Measurements from ENCODE around the gene C16orf74. TPM values are rescaled to one million over a fixed set of nuclear protein-coding genes. Genes with fewer than 3 reads are reported as not detected.

C16orf74 gene
- total RNA-seq, 2 experiments from 2014 or later: 3.6 to 3.9 TPM

- POLR2A ChIA-PET: no interaction called here
- ATAC-seq (ENCODE audit: low read depth) (no peak), DNase-seq (no peak)
- H3K4me1 Mint-ChIP-seq: peaks cover 1% of the 10 kb centered on the region
- no peaks in the 10 kb centered on the region for H3K27me3 Mint-ChIP-seq
- H3K9me3 Mint-ChIP-seq: no peaks in the 10 kb centered on the region
- H3K36me3 Mint-ChIP-seq: peaks cover 10% of the 10 kb centered on the region
- no peak overlapping the region for H3K4me3 Mint-ChIP-seq
- H3K27ac Mint-ChIP-seq: no peak overlapping the region
These were observed 77.1 kb downstream of the C16orf74 start for GRCh38 chr16:85673529-85674417.

DNA sequence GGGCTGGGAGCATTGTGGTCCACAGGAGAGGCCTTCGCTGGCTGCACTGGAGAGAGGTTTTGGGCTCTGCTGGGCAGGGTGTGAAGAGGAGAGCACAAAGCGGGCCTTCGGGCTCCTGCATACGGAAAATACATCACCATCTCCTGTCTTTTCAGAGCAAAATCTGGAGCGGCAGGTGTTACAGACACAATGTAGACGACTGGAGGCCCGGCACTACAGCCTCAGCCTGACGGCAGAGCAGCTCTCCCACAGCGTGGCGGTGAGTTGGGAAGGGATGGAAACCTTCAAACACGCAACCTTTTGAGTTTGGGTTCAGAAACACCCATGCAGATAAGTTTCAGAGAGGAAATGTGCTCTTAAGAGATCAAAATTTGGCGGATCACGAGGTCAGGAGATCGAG lies 80.1 kb downstream of the C16orf74 start:
- POLR2A ChIA-PET: no interaction called here
- ATAC-seq (ENCODE audit: low read depth) (no peak), DNase-seq (no peak)
- no peak overlapping the region for H3K4me3 Mint-ChIP-seq
- no peaks in the 10 kb centered on the region for H3K27me3 Mint-ChIP-seq
- peaks cover 1% of the 10 kb centered on the region for H3K4me1 Mint-ChIP-seq
- no peak overlapping the region for H3K27ac Mint-ChIP-seq
- peaks cover 7% of the 10 kb centered on the region for H3K36me3 Mint-ChIP-seq
- no peaks in the 10 kb centered on the region for H3K9me3 Mint-ChIP-seq

- Mint-ChIP-seq H3K27me3 (no peaks in the 10 kb centered on the region), H3K4me1 (no peaks in the 10 kb centered on the region), H3K36me3 (peaks cover 5% of the 10 kb centered on the region), H3K9me3 (no peaks in the 10 kb centered on the region), H3K4me3 (no peak overlapping the region), H3K27ac (no peak overlapping the region)
- ATAC-seq (ENCODE audit: low read depth) (no peak), DNase-seq (no peak)
- POLR2A ChIA-PET: interaction anchor here (0.6 kb wide), 1 partner anchor 8 kb away, joined by 3 read pairs; no protein-coding TSS in a partner anchor
These were observed 82.0 kb downstream of the C16orf74 start for GRCh38 chr16:85668676-85669424.

DNA sequence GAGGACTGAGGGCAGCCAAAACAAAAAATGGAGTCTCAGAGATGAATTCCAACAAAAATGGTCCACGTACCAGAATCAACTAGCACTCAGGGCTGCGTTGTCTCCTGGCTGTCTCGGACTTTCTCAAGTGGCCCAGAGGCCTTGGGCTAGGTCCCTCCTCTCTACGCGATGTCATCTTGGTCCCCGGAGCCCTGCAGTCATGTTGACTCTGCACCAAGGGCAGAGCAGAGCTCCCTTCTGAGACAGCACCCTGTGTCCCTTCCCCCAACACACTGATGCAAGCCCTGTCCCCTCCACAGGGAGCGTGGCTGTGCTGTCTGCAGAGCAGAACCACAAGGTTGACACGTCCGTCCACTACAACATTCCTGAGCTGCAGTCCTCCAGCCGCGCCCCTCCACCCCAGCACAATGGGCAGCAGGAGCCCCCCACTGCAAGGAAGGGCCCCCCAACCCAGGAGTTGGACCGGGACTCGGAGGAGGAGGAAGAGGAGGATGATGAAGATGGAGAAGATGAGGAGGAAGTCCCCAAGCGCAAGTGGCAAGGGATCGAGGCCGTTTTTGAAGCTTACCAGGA lies 83.0 kb downstream of the C16orf74 start:
- Mint-ChIP-seq H3K27me3 (no peaks in the 10 kb centered on the region), H3K36me3 (peaks cover 7% of the 10 kb centered on the region), H3K9me3 (no peaks in the 10 kb centered on the region), H3K4me3 (no peak overlapping the region), H3K27ac (peak overlapping the region; percentile 8), H3K4me1 (no peaks in the 10 kb centered on the region)
- POLR2A ChIA-PET: interaction anchor here (0.6 kb wide), 1 partner anchor 9 kb away, joined by 3 read pairs; no protein-coding TSS in a partner anchor
- ATAC-seq (ENCODE audit: low read depth): no peak
- no peak for DNase-seq

GRCh38 chr16:85667261-85667660 lies 83.6 kb downstream of the C16orf74 start:
- Mint-ChIP-seq H3K36me3 (peaks cover 7% of the 10 kb centered on the region), H3K9me3 (no peaks in the 10 kb centered on the region), H3K27ac (no peak overlapping the region), H3K4me3 (no peak overlapping the region), H3K27me3 (no peaks in the 10 kb centered on the region), H3K4me1 (no peaks in the 10 kb centered on the region)
- ATAC-seq (ENCODE audit: low read depth) (no peak), DNase-seq (no peak)
- POLR2A ChIA-PET: no interaction called here

DNA sequence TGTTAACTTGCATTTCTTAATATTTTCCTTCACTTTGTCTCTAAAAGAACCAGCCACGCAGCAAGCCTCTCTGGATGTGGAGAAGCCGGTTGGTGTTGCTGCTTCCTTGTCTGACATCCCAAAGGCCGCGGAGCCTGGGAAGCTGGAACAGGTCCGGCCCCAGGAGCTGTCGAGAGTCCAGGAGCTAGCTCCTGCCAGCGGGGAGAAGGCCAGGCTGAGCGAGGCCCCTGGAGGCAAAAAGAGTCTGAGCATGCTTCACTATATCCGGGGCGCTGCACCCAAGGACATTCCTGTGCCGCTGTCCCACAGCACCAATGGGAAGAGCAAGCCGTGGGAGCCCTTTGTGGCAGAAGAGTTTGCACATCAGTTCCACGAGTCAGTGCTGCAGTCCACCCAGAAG lies 85.0 kb downstream of the C16orf74 start:
- Mint-ChIP-seq H3K4me1 (no peaks in the 10 kb centered on the region), H3K27ac (no peak overlapping the region), H3K36me3 (peaks cover 6% of the 10 kb centered on the region), H3K4me3 (no peak overlapping the region), H3K27me3 (no peaks in the 10 kb centered on the region), H3K9me3 (no peaks in the 10 kb centered on the region)
- ATAC-seq (ENCODE audit: low read depth) (no peak), DNase-seq (no peak)
- POLR2A ChIA-PET: no interaction called here

- ATAC-seq (ENCODE audit: low read depth): no peak
- Mint-ChIP-seq H3K9me3 (no peaks in the 10 kb centered on the region), H3K27me3 (no peaks in the 10 kb centered on the region), H3K36me3 (peaks cover 5% of the 10 kb centered on the region), H3K4me3 (no peak overlapping the region), H3K27ac (no peak overlapping the region), H3K4me1 (no peaks in the 10 kb centered on the region)
- DNase-seq: no peak
- POLR2A ChIA-PET: no interaction called here
These were observed 85.5 kb downstream of the C16orf74 start for GRCh38 chr16:85665373-85665740.

- H3K4me3 Mint-ChIP-seq: no peak overlapping the region
- H3K4me1 Mint-ChIP-seq: no peaks in the 10 kb centered on the region
- H3K27me3 Mint-ChIP-seq: no peaks in the 10 kb centered on the region
- no peak for ATAC-seq (ENCODE audit: low read depth)
- POLR2A ChIA-PET: no interaction called here
- no peaks in the 10 kb centered on the region for H3K9me3 Mint-ChIP-seq
- DNase-seq: no peak
- peaks cover 5% of the 10 kb centered on the region for H3K36me3 Mint-ChIP-seq
- H3K27ac Mint-ChIP-seq: no peak overlapping the region
These were observed 86.1 kb downstream of the C16orf74 start for GRCh38 chr16:85664580-85665372.

- ATAC-seq (ENCODE audit: low read depth): no peak
- Mint-ChIP-seq H3K27me3 (no peaks in the 10 kb centered on the region), H3K27ac (no peak overlapping the region), H3K4me3 (no peak overlapping the region), H3K36me3 (peaks cover 5% of the 10 kb centered on the region), H3K4me1 (no peaks in the 10 kb centered on the region), H3K9me3 (no peaks in the 10 kb centered on the region)
- no peak for DNase-seq
- POLR2A ChIA-PET: no interaction called here
These were observed 87.0 kb downstream of the C16orf74 start for GRCh38 chr16:85663891-85664321.

DNA sequence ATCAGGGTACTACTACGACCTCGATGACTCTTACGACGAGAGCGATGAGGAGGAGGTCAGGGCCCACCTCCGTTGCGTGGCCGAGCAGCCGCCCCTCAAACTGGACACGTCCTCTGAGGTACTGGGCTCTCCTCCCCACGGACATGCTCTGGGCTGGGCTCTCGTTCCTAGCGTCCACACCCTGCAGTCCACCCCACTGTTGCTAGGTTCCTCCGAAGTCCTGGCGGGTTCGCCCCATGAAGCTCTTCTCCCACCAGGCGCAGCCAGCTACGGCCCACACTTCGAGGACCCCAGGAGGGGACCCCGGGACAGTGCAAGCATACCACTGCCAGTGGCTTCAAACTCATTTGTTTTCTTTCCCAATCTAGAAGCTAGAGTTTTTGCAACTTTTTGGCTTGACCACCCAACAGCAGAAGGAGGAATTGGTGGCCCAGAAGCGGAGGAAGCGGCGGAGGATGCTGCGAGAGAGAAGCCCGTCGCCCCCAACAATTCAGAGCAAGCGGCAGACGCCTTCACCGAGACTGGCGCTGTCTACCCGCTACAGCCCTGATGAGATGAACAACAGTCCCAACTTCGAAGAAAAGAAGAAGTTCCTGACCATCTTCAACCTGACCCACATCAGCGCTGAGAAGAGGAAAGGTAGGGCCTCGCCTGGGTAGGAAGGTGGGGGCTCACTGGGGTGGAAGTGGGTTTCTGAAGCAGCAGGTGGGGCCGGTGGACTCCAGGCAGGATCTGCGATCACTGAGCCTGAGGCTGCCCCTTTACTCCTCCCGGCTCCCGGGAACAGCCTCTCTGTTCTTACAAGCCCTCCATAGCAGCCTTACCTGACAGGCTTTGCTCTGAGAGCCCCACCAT lies 87.7 kb downstream of the C16orf74 start:
- POLR2A ChIA-PET: no interaction called here
- ATAC-seq (ENCODE audit: low read depth): no peak
- Mint-ChIP-seq H3K4me3 (no peak overlapping the region), H3K4me1 (no peaks in the 10 kb centered on the region), H3K36me3 (peaks cover 5% of the 10 kb centered on the region), H3K27ac (no peak overlapping the region), H3K9me3 (no peaks in the 10 kb centered on the region), H3K27me3 (no peaks in the 10 kb centered on the region)
- DNase-seq: no peak

DNA sequence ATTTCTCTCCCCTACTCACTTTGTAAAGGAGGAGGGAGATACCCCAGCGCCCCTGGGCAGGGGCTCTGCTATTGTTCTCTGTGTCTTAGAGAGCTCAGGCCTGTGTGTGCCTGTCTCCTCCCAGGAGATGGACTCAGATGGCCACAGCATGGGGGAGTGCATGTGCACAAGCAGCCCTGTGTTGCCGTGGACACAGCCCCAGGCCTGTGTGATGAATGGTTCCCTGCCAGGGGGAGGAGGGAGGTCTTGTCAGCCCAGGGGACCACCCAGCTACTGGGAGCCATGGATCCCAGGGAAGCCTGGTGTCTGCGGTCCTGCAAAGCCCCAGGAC lies 88.4 kb downstream of the C16orf74 start:
- no peak overlapping the region for H3K27ac Mint-ChIP-seq
- H3K27me3 Mint-ChIP-seq: no peaks in the 10 kb centered on the region
- no peaks in the 10 kb centered on the region for H3K9me3 Mint-ChIP-seq
- no peak overlapping the region for H3K4me3 Mint-ChIP-seq
- peaks cover 5% of the 10 kb centered on the region for H3K36me3 Mint-ChIP-seq
- DNase-seq: no peak
- POLR2A ChIA-PET: interaction anchor here (0.8 kb wide), 1 partner anchor 138 kb away, joined by 3 read pairs; no protein-coding TSS in a partner anchor
- no peak for ATAC-seq (ENCODE audit: low read depth)
- H3K4me1 Mint-ChIP-seq: no peaks in the 10 kb centered on the region

DNA sequence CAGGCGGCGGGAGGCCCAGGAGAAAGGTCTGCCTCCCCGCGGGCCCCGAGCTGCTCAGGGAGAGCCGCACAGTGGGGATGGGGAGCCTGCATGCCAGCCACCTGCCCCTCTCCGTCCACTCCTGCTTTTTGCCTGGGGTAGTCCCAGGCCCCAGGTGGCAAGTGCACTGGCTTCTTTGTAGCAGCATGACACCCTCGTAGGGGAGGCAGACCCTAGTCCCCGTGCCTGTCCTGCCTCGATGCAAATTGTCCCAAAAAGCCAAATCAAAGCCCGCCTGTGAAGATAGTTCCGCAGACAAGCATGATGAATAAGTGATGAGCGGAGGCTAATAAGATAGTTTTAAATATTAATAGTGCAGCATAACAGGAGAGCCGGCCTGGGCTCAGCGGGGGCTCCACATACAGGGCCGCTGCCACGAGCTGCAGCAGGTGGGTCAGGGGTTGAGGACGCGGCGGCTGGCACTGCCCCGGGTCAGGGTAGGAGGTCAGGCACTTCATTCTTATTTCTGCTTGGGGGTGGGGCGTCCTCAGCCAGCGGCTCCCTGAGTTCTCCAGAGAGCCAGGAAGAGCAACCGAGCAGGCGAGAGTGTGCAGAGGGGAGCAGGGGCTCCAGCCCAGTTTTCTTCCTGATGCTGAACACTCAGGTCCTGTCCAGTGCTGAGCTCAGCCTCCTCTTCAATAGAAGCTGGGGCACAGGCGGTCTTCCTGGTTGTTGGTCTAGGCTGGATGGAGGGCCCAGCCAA lies 89.0 kb downstream of the C16orf74 start:
- Mint-ChIP-seq H3K36me3 (peaks cover 5% of the 10 kb centered on the region), H3K4me1 (no peaks in the 10 kb centered on the region), H3K4me3 (no peak overlapping the region), H3K27ac (no peak overlapping the region), H3K9me3 (no peaks in the 10 kb centered on the region), H3K27me3 (no peaks in the 10 kb centered on the region)
- no peak for ATAC-seq (ENCODE audit: low read depth)
- DNase-seq: no peak
- POLR2A ChIA-PET: interaction anchor here (0.8 kb wide), 1 partner anchor 138 kb away, joined by 3 read pairs; no protein-coding TSS in a partner anchor

Measured in activated naive CD8-positive, alpha-beta T cell treated with anti-CD3 and anti-CD28 coated beads, Interleukin-2, amount 10 ng/mL, durations not matched to agents 7 days and 5 days (primary cell).